ENCODE data around the gene OGFOD3.

DNA sequence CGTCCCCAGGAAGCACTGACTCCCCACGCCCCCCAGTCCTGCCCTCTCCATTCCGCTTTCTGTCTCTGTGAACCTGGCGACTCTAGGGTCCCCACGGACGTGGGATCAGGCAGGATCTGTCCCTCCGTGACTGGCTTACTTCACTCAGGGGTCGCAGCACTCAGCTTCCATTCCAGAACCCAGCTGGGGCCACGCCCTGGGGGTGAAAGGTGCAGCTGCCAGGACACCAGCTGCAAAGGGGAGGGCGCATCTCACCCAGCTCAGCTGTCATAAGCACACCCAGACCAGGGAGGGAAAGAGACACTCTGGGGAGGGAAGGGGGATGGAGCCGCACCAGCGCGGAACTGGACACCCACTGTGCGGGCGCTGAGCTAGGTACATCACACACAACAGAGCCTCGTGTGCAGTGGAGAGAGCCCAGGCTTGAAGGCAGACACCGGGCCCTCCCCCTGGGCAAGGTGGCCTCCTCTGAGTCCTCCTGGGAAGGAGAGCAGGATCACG is 18.7 kb downstream of the OGFOD3 start:
- peak; percentile 71 for TF ChIP-seq TCF12 (IDR thresholded peaks at IDR 0.05; ENCODE audit: low read depth)
- TF ChIP-seq YY1 (IDR thresholded peaks at IDR 0.05; ENCODE audit: low read depth): no peak
- TF ChIP-seq RAD21 (IDR thresholded peaks at IDR 0.05; ENCODE audit: low read depth): no peak
- 0 out of 2 replicates have a peak, but pooled peaks have one; percentile 48 for TF ChIP-seq EP300 (IDR thresholded peaks at IDR 0.05; ENCODE audit: borderline replicate concordance)

All from Ishikawa (cell line).